Subcutaneous abdominal adipose tissue (tissue), 5 donors: ENCODE results near the gene KCTD15.

Source experiments
- H3K27ac ChIP-seq: one replicate; pipeline ENCODE4 v1.7.0; 2013; ENCODE audit warnings: low read depth, mild to moderate bottlenecking, inconsistent platforms, low read length, moderate library complexity
- H3K27me3 ChIP-seq, 5 donors: one replicate each; pipeline ENCODE4 v1.7.0; 2013; ENCODE audit warnings: low read length in 5 of 5, inconsistent platforms in 1 of 5; ENCODE audit not compliant: control insufficient read depth in 5 of 5, insufficient read depth in 4 of 5
- H3K36me3 ChIP-seq, 5 donors: one replicate each; pipeline ENCODE4 v1.7.0; 2013; ENCODE audit warnings: low read length in 5 of 5; ENCODE audit not compliant: control insufficient read depth in 5 of 5, insufficient read depth in 5 of 5
- H3K4me1 ChIP-seq, 5 donors: one replicate each; pipeline ENCODE4 v1.7.0; 2013; ENCODE audit warnings: low read length in 5 of 5, mild to moderate bottlenecking in 3 of 5, moderate library complexity in 1 of 5; ENCODE audit not compliant: control insufficient read depth in 5 of 5, insufficient read depth in 5 of 5
- H3K4me3 ChIP-seq, 5 donors: one replicate each; pipeline ENCODE4 v1.7.0; 2013; ENCODE audit warnings: low read length in 5 of 5, low read depth in 1 of 5
- H3K9ac ChIP-seq, 5 donors: one replicate each; pipeline ENCODE4 v1.7.0; 2013; ENCODE audit warnings: low read length in 5 of 5, mild to moderate bottlenecking in 4 of 5, moderate library complexity in 3 of 5
- H3K9me3 ChIP-seq, 5 donors: one replicate each; pipeline ENCODE4 v1.7.0; 2013; ENCODE audit warnings: low read length in 5 of 5; ENCODE audit not compliant: control insufficient read depth in 5 of 5
- donor health status: healthy.
- donor health status: healthy.
- donor health status: healthy.
- donor health status: healthy.
- donor health status: healthy.

KCTD15 gene

DNA sequence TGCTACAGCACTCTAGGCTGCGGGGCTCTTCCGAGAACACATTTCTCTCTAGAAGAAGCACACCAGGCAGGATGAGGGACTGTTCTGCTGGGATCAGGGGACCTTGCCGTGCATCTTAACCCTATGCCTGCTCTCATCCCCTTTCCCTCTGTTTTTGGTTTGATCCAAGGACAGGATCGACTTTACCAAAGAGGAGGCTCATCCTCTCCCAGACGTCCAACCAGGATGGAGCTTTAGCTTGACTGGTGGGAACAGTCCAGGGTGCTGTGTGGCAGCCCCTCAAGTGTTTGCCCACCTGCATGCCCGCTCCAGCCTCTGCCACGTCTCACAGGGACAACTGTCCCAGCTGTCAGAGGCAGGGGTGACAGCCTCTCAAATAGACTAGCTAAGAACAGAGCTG lies 42.3 kb upstream of the KCTD15 start:
- H3K4me1 ChIP-seq = peaks cover 0 to 7% (median 0%) of the 10 kb centered on the region in 5 donors
- H3K27ac ChIP-seq = no peak overlapping the region
- H3K36me3 ChIP-seq = no peaks in the 10 kb centered on the region
- H3K27me3 ChIP-seq = peaks cover 6 to 32% (median 15%) of the 10 kb centered on the region in 5 donors
- H3K9ac ChIP-seq = no peak overlapping the region
- H3K4me3 ChIP-seq = peak overlapping the region in 1 of 5 donors; percentile 11
- no peaks in the 10 kb centered on the region for H3K9me3 ChIP-seq

DNA sequence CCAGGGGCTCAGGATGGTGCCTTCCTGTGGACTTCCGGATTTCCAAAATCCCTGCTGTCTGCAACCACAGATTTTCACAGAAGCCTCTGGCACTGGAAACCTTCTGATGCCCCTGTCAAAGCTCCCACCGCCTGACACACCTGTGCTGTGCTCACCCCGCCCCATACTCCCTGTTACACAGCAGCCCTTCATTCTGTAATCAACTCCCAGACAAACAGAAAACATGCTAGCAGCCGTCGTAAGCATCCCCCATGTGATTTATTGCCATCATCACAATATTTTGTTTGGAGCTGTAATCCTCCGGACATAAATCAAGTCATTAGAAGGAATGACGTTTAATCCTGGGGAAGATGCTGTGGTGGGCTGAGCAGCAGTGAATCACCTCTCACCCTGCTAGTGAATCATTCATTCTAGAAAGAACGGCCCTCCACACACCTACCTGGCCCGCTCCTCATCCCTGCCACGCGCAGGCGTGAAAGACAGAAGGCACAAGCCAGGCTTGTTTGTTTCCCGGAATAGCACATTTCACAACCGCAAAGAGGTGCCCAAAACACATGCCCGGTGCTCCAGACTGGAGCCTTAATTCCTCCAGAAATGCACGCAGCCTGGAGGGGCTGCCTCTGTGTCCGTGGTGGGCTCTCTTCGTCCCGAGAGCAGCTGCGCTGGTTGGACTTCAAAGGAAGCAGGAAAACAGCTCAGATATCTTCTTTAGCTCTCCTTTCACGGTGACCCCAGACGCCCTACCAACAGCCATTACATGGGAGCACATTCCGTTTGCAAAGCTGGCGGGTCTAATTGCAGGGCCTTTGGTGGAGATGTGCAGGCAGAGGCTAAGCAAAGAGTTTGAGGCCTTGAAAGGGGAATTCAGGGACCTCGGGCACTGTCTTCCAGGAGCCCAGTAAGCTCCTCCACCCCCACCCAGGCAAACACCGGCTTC lies 41.3 kb upstream of the KCTD15 start:
- Histone ChIP-seq H3K27me3 (peaks cover 6 to 26% (median 10%) of the 10 kb centered on the region in 5 donors), H3K27ac (no peak overlapping the region), H3K36me3 (no peaks in the 10 kb centered on the region), H3K4me3 (no peak overlapping the region), H3K4me1 (peaks cover 0 to 7% (median 0%) of the 10 kb centered on the region in 5 donors), H3K9me3 (no peaks in the 10 kb centered on the region), H3K9ac (no peak overlapping the region)

DNA sequence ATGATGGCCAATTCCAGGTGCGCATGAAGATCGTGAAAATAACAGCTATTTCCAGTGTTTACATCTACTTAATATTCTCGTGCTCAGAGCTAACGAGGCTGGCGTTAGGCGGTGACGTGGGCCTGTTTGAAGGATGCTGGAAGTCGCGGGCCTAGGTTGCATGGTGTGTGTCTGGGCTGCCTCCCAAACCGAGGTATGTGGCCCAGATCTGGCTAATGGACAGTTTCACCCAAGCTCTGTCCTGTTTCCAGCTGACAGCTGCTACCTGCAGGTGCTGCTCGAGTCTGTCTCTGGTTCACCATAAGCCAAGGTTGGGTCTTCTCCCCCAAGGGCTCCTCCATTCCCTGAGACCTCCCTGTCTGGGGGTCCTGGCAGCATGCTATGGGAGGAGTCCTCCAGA lies 40.5 kb upstream of the KCTD15 start:
- Histone ChIP-seq H3K9me3 (no peaks in the 10 kb centered on the region), H3K9ac (no peak overlapping the region), H3K4me3 (no peak overlapping the region), H3K36me3 (no peaks in the 10 kb centered on the region), H3K27me3 (peaks cover 6 to 25% (median 10%) of the 10 kb centered on the region in 5 donors), H3K4me1 (peaks cover 0 to 7% (median 0%) of the 10 kb centered on the region in 5 donors), H3K27ac (no peak overlapping the region)

DNA sequence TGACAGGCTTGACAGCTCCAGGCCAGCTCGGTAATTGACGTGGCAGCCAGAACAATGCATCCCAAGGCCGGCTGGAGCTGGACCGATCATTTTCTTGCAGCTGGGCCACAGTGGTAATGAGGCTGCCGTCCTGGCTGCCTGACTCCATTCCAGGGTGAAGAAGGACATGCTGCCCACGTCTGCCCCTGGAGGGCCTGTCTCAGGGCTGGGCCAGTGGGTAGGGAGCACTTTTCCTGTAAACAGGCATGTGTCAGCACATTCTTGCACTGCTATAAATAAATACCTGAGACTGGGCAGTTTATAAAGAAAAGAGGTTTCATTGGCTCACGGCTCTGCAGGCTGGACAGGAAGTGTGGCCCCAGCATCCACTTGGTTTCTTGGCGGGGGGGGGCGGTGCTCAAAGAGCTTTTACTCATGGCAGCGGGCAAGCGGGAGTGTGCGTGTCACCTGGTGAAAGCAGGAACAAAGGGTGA lies 38.1 kb upstream of the KCTD15 start:
- H3K4me3 ChIP-seq = no peak overlapping the region
- H3K27ac ChIP-seq = no peak overlapping the region
- H3K27me3 ChIP-seq = peaks cover 7 to 26% (median 13%) of the 10 kb centered on the region in 5 donors
- H3K9ac ChIP-seq = no peak overlapping the region
- H3K9me3 ChIP-seq = no peaks in the 10 kb centered on the region
- peaks cover 0 to 7% (median 0%) of the 10 kb centered on the region in 5 donors for H3K4me1 ChIP-seq
- no peaks in the 10 kb centered on the region for H3K36me3 ChIP-seq

DNA sequence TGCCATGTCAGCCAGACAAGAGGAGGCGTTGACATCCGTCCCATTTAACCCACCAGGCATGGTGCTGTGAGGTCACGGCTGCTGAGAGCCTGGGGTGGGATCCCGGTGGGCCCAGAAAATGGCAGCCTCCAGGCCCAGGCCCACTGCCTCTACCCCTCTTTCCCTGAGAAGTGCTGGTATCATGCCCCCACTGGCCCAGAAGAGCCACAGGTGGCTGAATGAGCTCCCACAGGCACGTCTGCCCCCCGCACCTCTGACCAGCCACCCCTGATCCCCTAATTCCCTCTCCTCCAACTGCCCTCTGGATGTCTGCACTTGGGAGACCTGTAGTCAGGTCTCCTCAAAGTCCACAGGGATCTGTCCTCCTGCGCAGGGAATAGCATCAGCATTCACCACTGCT lies 37.3 kb upstream of the KCTD15 start:
- Histone ChIP-seq H3K27ac (no peak overlapping the region), H3K36me3 (no peaks in the 10 kb centered on the region), H3K9me3 (no peaks in the 10 kb centered on the region), H3K27me3 (peaks cover 7 to 26% (median 13%) of the 10 kb centered on the region in 5 donors), H3K4me1 (peaks cover 0 to 7% (median 0%) of the 10 kb centered on the region in 5 donors), H3K9ac (no peak overlapping the region), H3K4me3 (no peak overlapping the region)

DNA sequence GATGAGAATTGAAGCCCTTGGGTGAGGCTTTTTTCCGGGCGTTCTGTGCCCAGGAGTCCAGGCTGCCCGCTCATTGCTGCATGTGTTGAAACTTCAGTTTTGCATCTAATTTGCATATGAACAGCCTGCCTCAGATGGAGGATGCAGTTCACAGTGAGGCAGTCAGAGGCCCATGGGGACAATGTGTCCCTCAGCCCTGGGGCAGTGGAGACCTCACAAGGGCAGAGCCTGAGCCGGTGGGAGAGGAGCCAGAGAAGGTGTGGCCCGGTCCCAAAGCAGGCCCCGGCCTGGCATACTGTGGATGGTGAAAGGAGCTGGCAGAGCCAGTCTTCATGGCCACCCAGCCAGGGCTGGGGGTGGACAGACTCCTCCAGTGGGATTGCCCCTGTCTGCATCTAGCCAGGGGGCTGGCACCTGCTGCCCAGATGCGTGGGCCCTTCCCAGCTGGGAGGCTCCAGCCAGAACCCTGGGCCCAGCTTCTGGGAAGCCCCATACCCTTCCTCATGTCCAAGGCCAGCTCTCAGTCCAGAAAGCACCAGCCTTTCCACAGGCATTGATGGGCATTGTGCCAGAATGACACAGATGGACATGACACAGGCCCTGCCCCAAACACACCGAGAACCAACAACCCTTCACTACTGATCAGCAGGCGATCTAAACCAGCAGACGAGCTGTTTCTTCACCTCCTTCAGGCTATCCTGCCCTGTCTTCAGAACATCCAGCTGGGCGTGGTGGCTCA lies 32.9 kb upstream of the KCTD15 start:
- Histone ChIP-seq H3K9me3 (no peaks in the 10 kb centered on the region), H3K27ac (no peak overlapping the region), H3K4me3 (no peak overlapping the region), H3K9ac (no peak overlapping the region), H3K27me3 (peaks cover 3 to 20% (median 14%) of the 10 kb centered on the region in 5 donors), H3K36me3 (no peaks in the 10 kb centered on the region), H3K4me1 (peaks cover 0 to 6% (median 3%) of the 10 kb centered on the region in 5 donors)

DNA sequence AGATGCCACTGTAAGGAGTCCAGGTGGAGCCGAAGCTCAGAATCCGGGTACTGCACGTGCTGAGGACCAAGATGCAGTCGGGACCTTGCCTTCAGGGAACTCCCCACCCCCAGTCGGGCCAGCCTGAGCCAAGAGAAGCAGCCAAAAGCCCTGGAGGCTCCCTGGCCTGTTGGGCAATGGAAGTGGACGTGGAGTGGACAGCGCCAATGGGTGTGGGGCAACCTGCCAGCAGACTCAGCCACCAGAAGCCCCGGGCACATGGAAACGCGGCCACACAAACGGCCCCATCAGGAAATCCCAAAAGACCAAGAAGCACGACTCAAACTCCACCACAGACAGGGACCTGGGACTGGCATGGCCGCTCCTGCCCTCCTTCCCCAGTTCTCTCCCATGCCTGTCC lies 30.0 kb upstream of the KCTD15 start:
- no peak overlapping the region for H3K9ac ChIP-seq
- no peaks in the 10 kb centered on the region for H3K9me3 ChIP-seq
- H3K4me1 ChIP-seq = peaks cover 0 to 10% (median 9%) of the 10 kb centered on the region in 5 donors
- H3K36me3 ChIP-seq = no peaks in the 10 kb centered on the region
- no peak overlapping the region for H3K27ac ChIP-seq
- no peak overlapping the region for H3K4me3 ChIP-seq
- peaks cover 10 to 31% (median 26%) of the 10 kb centered on the region in 5 donors for H3K27me3 ChIP-seq

DNA sequence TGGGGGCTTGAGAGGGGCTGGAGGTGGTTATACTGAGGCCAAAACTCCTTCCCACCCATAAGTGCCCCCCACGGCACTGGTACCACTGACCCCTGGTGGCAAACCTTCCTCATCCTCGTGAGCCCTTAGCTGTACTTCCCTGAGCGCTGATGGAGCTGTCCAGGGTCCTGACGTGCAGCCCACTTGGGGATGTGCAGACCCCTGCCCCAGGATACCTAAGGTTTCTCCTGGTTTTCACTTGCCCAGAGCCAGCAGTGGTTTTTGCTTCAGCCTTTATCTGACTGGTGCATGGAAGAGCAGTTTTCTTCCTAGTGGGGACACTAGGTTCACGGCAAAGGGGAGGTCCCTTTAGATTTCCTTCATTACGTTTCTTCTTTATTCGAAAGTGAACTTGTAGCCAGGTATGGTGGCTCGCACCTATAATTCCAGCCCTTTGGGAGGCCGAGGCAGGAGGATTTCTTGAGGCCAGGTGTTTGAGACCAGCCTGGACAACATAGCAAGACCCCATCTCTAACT lies 28.7 kb upstream of the KCTD15 start:
- Histone ChIP-seq H3K4me1 (peaks cover 0 to 10% (median 9%) of the 10 kb centered on the region in 5 donors), H3K27me3 (peaks cover 6 to 27% (median 25%) of the 10 kb centered on the region in 5 donors)

DNA sequence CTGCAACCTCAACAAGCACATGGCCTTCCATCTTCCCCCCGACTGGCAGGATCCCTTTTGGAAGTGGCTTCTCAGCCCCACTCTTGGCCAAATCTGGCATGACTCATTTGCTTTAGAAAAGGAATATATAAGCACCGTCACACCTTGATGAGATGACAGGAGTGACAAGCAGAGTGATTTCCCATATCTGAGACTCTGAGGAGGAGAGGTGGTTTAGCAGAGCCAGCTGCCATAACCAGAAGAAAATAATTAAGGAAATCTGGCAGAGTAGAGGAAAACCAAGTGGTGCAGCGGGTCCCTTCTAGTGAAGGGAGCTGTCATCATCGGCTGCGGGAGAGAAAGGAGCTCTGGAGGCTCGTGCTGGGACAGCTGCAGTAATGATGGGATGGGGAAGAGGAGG lies 27.5 kb upstream of the KCTD15 start:
- no peak overlapping the region for H3K4me3 ChIP-seq
- peaks cover 6 to 27% (median 26%) of the 10 kb centered on the region in 5 donors for H3K27me3 ChIP-seq

More for the DNA sequence above, 28.7 kb upstream of the KCTD15 start:
- Histone ChIP-seq H3K4me3 (no peak overlapping the region), H3K27ac (no peak overlapping the region), H3K36me3 (no peaks in the 10 kb centered on the region), H3K9ac (no peak overlapping the region), H3K9me3 (no peaks in the 10 kb centered on the region)

More for the DNA sequence above, 27.5 kb upstream of the KCTD15 start:
- peaks cover 0 to 10% (median 9%) of the 10 kb centered on the region in 5 donors for H3K4me1 ChIP-seq
- no peaks in the 10 kb centered on the region for H3K9me3 ChIP-seq
- H3K36me3 ChIP-seq = no peaks in the 10 kb centered on the region
- no peak overlapping the region for H3K27ac ChIP-seq
- H3K9ac ChIP-seq = no peak overlapping the region
